Ammon's horn (tissue), 1 donor: Measurements from ENCODE around the gene NFATC2.
"Not testable (repeated sequence)": the region's sequence is repeated elsewhere in the genome, so short reads cannot be mapped to it uniquely, and the experiment has no call there.

Experiments
- DNase-seq: peaks from one replicate; pipeline ENCODE4 v3.0.0-alpha.2; 2016; ENCODE audit warnings: low spot score

Gene NFATC2

DNA sequence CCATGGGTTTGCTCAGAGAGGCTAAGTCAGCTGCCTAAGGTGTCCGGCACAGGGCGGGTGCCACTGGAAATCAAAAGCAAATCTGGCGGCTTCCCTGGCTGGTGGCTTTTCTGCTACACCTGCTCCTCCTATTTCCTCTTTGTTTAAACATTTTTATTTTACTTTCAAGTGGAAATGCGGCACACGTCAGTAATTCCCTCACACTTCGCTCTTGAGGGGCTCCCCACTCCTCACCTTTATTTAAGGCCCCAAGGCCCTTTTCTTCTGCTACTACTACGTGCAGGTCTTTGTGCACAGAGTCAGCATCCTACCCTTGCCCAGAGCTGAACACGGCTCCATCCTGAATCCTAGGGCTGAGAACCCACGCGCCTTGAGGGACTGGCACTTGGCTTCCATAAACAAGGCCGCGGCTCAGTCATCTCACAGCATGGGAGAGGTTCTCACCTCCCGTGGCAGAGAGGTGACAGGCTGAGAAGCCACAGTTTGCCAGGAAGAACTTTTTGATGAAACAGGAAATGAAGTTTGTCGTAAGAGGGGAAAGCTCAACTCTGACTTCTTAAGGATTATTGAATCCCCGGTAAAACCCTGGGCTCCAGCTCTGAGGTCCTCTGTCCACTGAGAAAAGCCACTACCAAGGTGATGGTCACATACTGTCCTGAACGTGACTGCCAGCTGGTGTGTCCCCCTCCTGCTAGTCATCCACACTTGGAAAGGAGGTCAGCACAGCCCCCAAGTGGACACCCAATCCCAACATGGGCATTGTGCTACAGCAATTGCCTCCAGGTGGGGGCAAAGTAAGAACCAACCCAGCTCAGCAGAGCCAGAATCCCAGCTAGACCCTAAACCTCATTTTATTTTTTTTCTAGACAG, 48.0 kb downstream of the NFATC2 start:
- DNase-seq, result no peak

DNA sequence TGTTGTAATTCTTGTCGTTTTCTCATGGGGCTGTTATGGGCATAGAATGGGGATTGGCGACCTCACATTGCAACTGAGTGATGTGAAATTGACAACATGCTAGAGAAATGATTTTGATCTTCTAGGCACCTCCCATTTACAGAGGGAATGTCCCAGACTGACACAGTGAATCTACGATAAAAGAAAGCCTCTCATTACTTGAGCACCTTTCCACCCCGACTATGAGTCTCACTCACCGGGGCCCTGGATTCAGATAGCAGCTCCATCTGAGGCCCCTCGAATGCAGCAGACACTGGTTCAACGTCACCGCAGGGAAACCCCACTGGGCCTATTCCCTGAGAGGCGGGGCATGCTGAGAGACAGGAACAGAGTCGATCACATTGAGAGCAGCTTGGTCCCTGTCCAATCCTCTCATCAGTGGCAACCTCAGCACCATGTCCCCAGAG, 49.1 kb downstream of the NFATC2 start:
- no peak for DNase-seq

DNA sequence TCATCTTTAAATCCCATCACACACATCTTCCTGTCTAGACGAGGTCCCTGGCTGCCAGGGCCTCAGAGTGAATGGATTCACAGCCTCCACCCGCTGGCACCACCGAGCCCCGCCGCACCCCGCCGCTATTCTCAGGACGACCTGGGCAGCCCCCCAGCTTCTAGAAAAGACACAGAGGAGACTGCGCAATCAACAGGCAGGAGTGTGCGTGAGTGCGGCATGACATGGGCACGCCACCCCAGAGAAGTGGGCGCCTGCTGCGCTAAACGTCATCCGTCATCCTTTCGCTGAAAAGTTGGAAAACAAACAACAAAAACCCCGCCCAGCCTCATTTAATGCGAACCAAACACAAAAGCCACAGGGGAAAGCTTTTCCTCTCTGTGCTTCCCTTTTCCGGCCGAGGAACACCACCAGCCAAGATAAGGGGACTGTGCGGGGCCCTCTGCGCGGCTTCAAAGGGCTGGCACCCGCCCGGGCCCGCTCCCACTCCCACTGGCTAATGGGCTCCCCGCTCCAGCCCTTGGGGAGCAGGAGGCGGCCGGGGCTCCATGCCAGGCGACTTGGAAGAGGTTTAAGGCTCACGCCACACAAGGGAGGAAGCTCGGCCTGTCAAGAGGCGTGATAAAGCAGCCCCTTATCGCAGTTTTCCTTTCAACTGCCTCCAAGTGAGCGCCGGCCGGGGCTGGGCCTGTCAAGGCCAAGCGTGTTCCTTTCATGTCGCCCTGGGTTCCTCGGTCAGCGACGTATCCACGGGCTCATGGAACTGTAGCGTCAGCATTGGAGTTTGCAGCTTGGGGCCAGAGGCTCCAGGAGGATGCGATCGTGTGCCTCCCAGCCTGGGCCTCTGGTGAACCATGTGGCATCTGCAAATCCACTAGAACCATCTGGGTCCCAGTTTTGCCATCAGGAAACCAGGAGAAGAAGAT, 50.1 kb downstream of the NFATC2 start:
- DNase-seq, result peak; percentile 18

DNA sequence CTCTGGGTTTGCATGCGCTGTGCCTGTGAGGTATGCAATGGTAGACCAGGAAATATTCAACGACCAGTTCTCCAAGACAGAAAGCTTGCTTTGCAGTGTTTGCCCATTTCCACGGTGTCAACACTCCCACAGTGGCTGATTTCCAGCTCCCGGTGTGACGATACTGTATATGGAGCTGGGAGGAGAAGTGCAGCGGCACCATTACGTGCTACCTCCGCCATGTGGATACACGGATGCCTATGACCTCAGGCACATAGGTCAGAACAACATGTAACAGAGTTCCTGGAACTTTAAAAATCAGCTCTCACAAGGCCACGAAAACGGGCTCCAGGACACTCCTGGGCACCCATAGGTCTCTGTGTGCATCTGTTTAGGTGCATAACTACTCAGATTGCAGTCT, 51.1 kb downstream of the NFATC2 start:
- no peak for DNase-seq

DNA sequence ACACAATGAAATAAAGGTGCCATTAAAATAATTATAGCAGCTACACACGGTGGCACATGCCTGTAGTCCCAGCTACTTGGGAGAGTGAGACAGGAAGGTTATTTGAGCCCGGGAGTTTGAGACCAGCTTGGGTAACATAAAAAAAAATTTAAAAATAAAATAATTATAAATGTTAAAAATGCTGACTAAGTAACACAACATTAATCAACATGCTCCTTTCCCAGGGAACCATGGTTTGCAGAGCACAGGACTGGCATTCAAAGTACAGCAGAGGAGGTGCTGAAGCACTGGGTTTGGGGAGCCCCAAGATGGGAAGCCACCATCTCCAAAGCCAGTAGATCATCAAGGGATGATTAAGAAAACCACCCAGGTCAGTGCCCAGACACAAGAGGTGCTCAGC, 51.9 kb downstream of the NFATC2 start:
- no peak for DNase-seq

GRCh38 chr20:51489611-51490010, 52.9 kb downstream of the NFATC2 start:
- DNase-seq, result no peak

GRCh38 chr20:51488331-51488730, 54.2 kb downstream of the NFATC2 start:
- no peak for DNase-seq

DNA sequence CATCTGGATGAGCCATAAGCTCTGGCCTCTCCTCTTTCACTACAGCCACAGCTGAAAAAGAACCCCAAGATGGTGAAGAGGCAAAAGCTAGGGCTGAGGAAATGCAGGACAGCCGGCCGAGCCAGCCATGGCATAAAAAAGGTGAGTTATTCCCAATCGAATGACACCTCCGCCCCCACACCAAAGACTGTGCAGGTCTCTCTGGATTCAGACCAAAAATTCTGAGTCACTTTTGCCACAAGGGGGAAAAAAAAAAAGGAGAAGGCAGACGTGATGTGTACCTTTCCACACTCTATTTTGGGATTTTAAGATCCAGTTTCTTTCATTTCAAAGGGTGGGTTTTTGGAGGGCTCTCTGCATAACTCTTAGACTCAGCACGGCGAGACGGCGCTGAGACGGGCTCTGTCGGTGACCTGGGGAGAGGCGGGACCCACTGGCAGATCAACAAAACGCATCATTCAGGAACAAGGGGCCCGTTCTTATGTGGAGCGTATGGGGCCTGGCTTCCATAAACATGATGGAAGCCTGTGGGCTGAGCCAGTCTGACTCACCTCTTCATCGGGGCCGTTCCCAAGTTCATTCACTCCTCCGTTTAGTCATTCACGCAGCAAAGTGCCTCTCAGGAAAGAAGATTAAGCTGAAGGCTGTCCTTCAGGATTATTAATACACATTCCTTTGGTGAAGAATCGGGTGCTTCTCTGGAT, 54.8 kb downstream of the NFATC2 start:
- DNase-seq, result no peak

DNA sequence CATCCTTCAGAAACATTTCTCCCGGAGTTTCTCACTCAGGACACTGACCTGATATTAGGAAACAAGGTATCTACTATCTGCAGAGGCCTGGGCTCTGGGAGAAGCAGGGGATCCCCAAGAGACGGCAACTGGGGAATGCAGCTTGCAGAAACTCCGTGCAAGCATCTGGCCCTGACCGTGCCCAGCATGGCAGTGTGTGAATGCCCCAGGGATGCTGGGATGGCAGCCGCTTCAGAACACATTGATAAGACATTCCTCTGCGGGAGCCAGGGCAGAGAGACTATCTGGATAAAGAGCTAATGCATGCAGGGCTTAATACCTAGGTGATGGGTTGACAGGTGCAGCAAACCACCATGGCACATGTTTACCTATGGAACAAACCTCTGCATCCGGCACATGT, 55.4 kb downstream of the NFATC2 start:
- no peak for DNase-seq

- no peak for DNase-seq
These were observed 56.1 kb downstream of the NFATC2 start for GRCh38 chr20:51486197-51487005.

- DNase-seq, result no peak
These were observed 57.7 kb downstream of the NFATC2 start for GRCh38 chr20:51484831-51485230.

DNA sequence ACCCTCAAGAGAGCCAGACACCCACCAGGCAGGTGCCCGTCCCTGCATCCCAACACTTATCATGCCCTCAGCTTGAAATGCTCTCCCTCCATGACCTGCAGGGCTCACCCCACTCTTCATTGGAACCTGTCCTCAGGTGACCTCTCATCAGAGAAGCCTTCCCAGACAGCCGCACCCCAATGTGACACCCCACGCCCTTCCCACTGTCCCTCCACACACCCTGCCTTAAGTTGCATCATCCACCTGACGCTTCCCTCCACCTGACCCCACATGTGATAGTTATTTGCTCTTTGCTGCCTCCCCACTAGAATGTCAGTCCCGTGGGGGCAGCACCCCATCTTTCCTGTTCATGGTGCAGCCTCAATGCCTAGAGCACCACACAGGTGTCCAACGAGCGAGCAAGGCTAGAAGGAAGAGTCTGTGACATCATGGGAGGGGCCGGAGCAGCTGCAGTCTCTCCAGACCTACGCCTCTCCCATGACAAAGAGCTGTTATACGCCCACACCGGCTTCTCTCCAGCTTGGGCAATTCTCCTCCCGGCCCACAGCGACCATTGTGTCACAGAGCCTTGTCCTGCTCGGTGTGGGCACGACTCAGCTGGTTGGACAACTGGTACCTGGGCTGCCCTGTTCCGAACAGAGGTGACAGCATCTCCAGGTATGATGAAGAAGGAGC, 58.2 kb downstream of the NFATC2 start:
- DNase-seq, result no peak

- no peak for DNase-seq
These were observed 59.6 kb downstream of the NFATC2 start for GRCh38 chr20:51482836-51483473.

GRCh38 chr20:51481341-51481914, 61.1 kb downstream of the NFATC2 start:
- no peak for DNase-seq

DNA sequence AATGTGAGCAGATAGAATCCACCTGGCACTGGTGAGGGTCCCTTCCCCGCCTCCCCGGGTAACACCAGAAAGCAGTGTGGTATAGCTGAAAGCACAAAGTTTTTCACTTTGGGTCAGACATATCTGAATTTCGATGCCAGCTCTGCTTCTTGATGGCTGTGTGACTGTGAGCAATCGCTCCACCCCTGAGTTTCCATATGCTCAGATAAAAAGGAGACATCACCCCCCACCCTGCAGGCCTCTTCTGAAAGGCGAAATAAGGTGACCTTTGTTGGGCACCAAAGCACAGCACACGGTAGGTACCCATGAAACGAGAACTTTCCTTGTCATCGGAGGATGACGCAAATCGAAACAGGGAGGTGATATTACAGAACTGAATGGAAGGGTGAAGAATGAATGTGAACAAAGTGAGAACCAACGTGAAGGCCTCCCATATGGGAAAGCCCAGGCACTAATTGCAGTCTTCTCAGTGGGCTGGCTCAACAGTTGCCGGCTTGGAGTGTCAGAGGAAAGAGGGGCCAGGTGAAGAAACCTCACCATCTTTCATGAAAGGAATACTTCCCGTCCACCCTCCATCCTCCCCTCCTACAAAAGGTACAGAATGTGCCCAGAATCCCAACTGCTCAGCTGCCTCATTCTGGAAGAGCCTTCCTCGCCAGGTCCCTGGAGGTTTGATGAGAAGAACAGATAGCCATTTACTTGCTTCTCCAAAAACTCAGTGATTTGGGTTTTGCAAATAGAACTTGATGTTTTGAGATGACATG, 61.8 kb downstream of the NFATC2 start:
- DNase-seq, result no peak

- not testable (repeated sequence) for DNase-seq
These were observed 66.4 kb downstream of the NFATC2 start for GRCh38 chr20:51476106-51476505.

DNA sequence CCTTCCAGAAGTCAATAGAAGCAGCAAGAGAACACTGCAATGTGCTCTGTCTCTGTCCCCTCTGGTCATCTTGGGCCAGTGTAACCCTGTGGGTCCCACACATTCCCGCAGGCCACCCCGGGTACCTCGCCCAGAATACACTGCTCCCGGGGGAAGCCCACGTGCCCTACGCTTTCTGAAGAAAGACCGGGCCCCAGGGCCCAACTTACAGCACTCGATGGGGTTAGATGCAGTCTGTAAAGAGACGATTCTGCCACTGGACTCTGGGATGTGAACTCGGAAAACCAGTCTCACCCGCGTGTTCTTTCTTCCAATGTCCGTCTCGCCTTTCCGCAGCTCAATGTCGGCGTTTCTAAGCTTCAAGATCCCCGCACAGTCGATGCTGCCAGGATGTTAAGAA, 68.7 kb downstream of the NFATC2 start:
- no peak for DNase-seq

- DNase-seq, result no peak
These were observed 69.3 kb downstream of the NFATC2 start for GRCh38 chr20:51473256-51473655.

DNA sequence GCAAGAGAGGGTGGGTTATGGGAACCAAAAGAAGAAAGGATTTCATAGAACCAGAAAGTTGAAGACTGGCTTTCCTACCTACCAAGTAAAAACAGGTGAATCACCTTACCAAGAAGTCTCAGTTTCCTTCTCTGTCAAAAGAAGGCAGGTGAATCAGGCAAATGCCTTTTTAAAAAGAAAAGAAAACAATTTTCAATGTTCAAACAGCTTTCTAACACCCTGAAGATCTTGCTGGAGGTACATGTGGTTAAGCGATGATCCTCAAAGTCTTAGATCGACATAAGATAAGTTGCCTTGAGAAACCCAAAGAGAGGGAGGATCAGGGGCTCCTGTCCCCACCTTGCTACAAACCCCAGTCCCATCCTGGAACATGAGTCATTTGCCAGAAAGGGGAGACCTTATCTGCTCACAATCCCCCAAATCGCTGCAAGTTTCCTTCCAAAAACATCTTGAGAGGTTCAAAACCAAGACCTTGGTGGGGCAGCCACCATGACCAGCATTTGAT, 71.6 kb downstream of the NFATC2 start:
- DNase-seq, result no peak
